ENCODE results near the gene PIGZ.

Gene PIGZ

GRCh38 chr3:196979545-196979944 is 10.9 kb upstream of the PIGZ start:
- peak; percentile 23 for DNase-seq (ENCODE audit: low spot score)

- DNase-seq (ENCODE audit: low spot score), result no peak
These were observed 8.3 kb upstream of the PIGZ start for GRCh38 chr3:196976941-196977340.

- DNase-seq (ENCODE audit: low spot score), result no peak
These were observed 6.7 kb upstream of the PIGZ start for GRCh38 chr3:196975349-196975748.

GRCh38 chr3:196974661-196975060 is 6.0 kb upstream of the PIGZ start:
- no peak for DNase-seq (ENCODE audit: low spot score)

- peak; percentile 48 for DNase-seq (ENCODE audit: low spot score)
These were observed 2.6 kb upstream of the PIGZ start for GRCh38 chr3:196971094-196971698.

GRCh38 chr3:196970547-196971093 is 2.0 kb upstream of the PIGZ start:
- no peak for DNase-seq (ENCODE audit: low spot score)

- DNase-seq (ENCODE audit: low spot score), result peak; percentile 71
These were observed 1.3 kb upstream of the PIGZ start for GRCh38 chr3:196969660-196970546.

GRCh38 chr3:196969134-196969659 is 564 bp upstream of the PIGZ start:
- DNase-seq (ENCODE audit: low spot score), result peak; percentile 40

GRCh38 chr3:196967412-196968232 is 1.0 kb downstream of the PIGZ start:
- DNase-seq (ENCODE audit: low spot score), result no peak

GRCh38 chr3:196966526-196967401 is 1.9 kb downstream of the PIGZ start:
- DNase-seq (ENCODE audit: low spot score), result no peak

- no peak for DNase-seq (ENCODE audit: low spot score)
These were observed 2.8 kb downstream of the PIGZ start for GRCh38 chr3:196965804-196966173.

GRCh38 chr3:196965112-196965803 is 3.4 kb downstream of the PIGZ start:
- DNase-seq (ENCODE audit: low spot score), result no peak

- no peak for DNase-seq (ENCODE audit: low spot score)
These were observed 5.0 kb downstream of the PIGZ start for GRCh38 chr3:196963631-196963953.

- no peak for DNase-seq (ENCODE audit: low spot score)
These were observed 5.6 kb downstream of the PIGZ start for GRCh38 chr3:196962930-196963630.

GRCh38 chr3:196962108-196962929 is 6.3 kb downstream of the PIGZ start:
- no peak for DNase-seq (ENCODE audit: low spot score)

- no peak for DNase-seq (ENCODE audit: low spot score)
These were observed 13.8 kb downstream of the PIGZ start for GRCh38 chr3:196954832-196955231.

GRCh38 chr3:196951371-196951770 is 17.3 kb downstream of the PIGZ start:
- no peak for DNase-seq (ENCODE audit: low spot score)

- DNase-seq (ENCODE audit: low spot score), result no peak
These were observed 18.9 kb downstream of the PIGZ start for GRCh38 chr3:196949750-196950149.

- DNase-seq (ENCODE audit: low spot score), result no peak
These were observed 19.4 kb downstream of the PIGZ start for GRCh38 chr3:196949285-196949619.

Measured in RKO (cell line).